Measurements from ENCODE around the gene CLSTN3. TPM values are rescaled to one million over a fixed set of nuclear protein-coding genes. Genes with fewer than 3 reads are reported as not detected.
A peak's percentile ranks its signal among the peaks of the same experiment; 100 is the strongest.

Gene CLSTN3
- total RNA-seq, 1 donor = 13.6 TPM

GRCh38 chr12:7110661-7111060, 19.5 kb upstream of the CLSTN3 start:
- H3K4me3 ChIP-seq (ENCODE audit: low read depth, low read length) = no peak overlapping the region
- no peak for DNase-seq (ENCODE audit: low read depth)
- no peak for TF ChIP-seq CTCF (IDR thresholded peaks at IDR 0.05; ENCODE audit: insufficient read depth, low read length)

- no peak for TF ChIP-seq CTCF (IDR thresholded peaks at IDR 0.05; ENCODE audit: insufficient read depth, low read length)
- peak; percentile 42 for DNase-seq (ENCODE audit: low read depth)
- no peak overlapping the region for H3K4me3 ChIP-seq (ENCODE audit: low read depth, low read length)
Measured at GRCh38 chr12:7112041-7112440, 18.1 kb upstream of the CLSTN3 start.

GRCh38 chr12:7113389-7113871, 16.7 kb upstream of the CLSTN3 start:
- peak; percentile 82 for TF ChIP-seq CTCF (IDR thresholded peaks at IDR 0.05; ENCODE audit: insufficient read depth, low read length)
- DNase-seq (ENCODE audit: low read depth) = peak; percentile 69
- H3K4me3 ChIP-seq (ENCODE audit: low read depth, low read length) = no peak overlapping the region

- no peak for DNase-seq (ENCODE audit: low read depth)
- H3K4me3 ChIP-seq (ENCODE audit: low read depth, low read length) = no peak overlapping the region
- no peak for TF ChIP-seq CTCF (IDR thresholded peaks at IDR 0.05; ENCODE audit: insufficient read depth, low read length)
Measured at GRCh38 chr12:7114008-7114407, 16.2 kb upstream of the CLSTN3 start.

- no peak for DNase-seq (ENCODE audit: low read depth)
- no peak for TF ChIP-seq CTCF (IDR thresholded peaks at IDR 0.05; ENCODE audit: insufficient read depth, low read length)
Measured at GRCh38 chr12:7114851-7115250, 15.3 kb upstream of the CLSTN3 start.

GRCh38 chr12:7116196-7116595, 14.0 kb upstream of the CLSTN3 start:
- TF ChIP-seq CTCF (IDR thresholded peaks at IDR 0.05; ENCODE audit: insufficient read depth, low read length) = no peak
- DNase-seq (ENCODE audit: low read depth) = no peak
- H3K4me3 ChIP-seq (ENCODE audit: low read depth, low read length) = no peak overlapping the region

More at GRCh38 chr12:7114851-7115250, 15.3 kb upstream of the CLSTN3 start:
- no peak overlapping the region for H3K4me3 ChIP-seq (ENCODE audit: low read depth, low read length)

- TF ChIP-seq CTCF (IDR thresholded peaks at IDR 0.05; ENCODE audit: insufficient read depth, low read length) = no peak
- H3K4me3 ChIP-seq (ENCODE audit: low read depth, low read length) = no peak overlapping the region
- no peak for DNase-seq (ENCODE audit: low read depth)
Measured at GRCh38 chr12:7116916-7117315, 13.3 kb upstream of the CLSTN3 start.
